CD14-positive monocyte (primary cell): ENCODE data around the gene SLC19A2. TPM values are rescaled to one million over a fixed set of nuclear protein-coding genes. Genes with fewer than 3 reads are reported as not detected.

Experiments
- DNase-seq, 3 donors: peaks; one replicate each; pipeline ENCODE4 v3.0.0-alpha.2; 2011 to 2022
- H2AFZ ChIP-seq: 2 replicates; pipeline ENCODE4 v1.6.0; 2012; ENCODE audit warnings: mild to moderate bottlenecking, low read depth, low read length, inconsistent platforms; ENCODE audit not compliant: insufficient read depth, poor library complexity, severe bottlenecking
- H3K27ac ChIP-seq, 2 donors: 1 replicate in 1 of 2; 2 replicates in 1 of 2; pipeline ENCODE4 v1.5.1; 2012 to 2013; ENCODE audit warnings: low read length in 2 of 2, control low read depth in 1 of 2, inconsistent platforms in 1 of 2, low read depth in 1 of 2, mild to moderate bottlenecking in 1 of 2
- H3K27me3 ChIP-seq, 2 donors: one replicate each; pipeline versions ENCODE4 v1.6.0 to v1.6.1; 2011 to 2013; ENCODE audit warnings: low read length in 2 of 2; ENCODE audit not compliant: control insufficient read depth in 2 of 2, insufficient read depth in 2 of 2
- H3K36me3 ChIP-seq, 2 donors: replicated peaks in 1 of 2; 1 replicate in 1 of 2; 2 replicates in 1 of 2; pipeline versions ENCODE4 v1.5.1 to v1.6.1; 2012 to 2013; ENCODE audit warnings: low read length in 2 of 2, control low read depth in 1 of 2, inconsistent platforms in 1 of 2, mild to moderate bottlenecking in 1 of 2; ENCODE audit not compliant: insufficient read depth in 2 of 2, control insufficient read depth in 1 of 2
- H3K4me1 ChIP-seq, 2 donors: 1 replicate in 1 of 2; 2 replicates in 1 of 2; pipeline versions ENCODE4 v1.5.1 to v1.6.1; 2012 to 2013; ENCODE audit warnings: low read length in 2 of 2, control low read depth in 1 of 2, inconsistent platforms in 1 of 2, mild to moderate bottlenecking in 1 of 2, moderate library complexity in 1 of 2; ENCODE audit not compliant: insufficient read depth in 2 of 2, control insufficient read depth in 1 of 2
- H3K4me2 ChIP-seq: replicated peaks from 2 replicates; pipeline ENCODE3; 2012; ENCODE audit warnings: low read length, moderate library complexity, mild to moderate bottlenecking; ENCODE audit not compliant: poor library complexity, severe bottlenecking; ENCODE audit errors: extremely low read depth
- H3K4me3 ChIP-seq, 3 experiments: fragments of 200-600 bp in 1 of 3; sonication (generic) in 1 of 3; replicated peaks in 1 of 3; 1 replicate in 2 of 3; 2 replicates in 1 of 3; pipeline ENCODE4 v1.5.1; 2011 to 2013; ENCODE audit warnings: low read length in 3 of 3, mild to moderate bottlenecking in 3 of 3, control low read depth in 2 of 3, low read depth in 2 of 3, inconsistent platforms in 1 of 3, moderate library complexity in 1 of 3
- H3K79me2 ChIP-seq: 2 replicates; pipeline ENCODE4 v1.6.0; 2012; ENCODE audit warnings: mild to moderate bottlenecking, control low read depth, inconsistent platforms, low read length, moderate library complexity; ENCODE audit not compliant: insufficient read depth
- H3K9ac ChIP-seq: 2 replicates; pipeline ENCODE4 v1.6.0; 2017; ENCODE audit warnings: low read length, mild to moderate bottlenecking; ENCODE audit not compliant: insufficient read depth, poor library complexity, severe bottlenecking
- H3K9me3 ChIP-seq, 2 donors: replicated peaks in 1 of 2; 1 replicate in 1 of 2; 2 replicates in 1 of 2; pipeline versions ENCODE4 v1.5.1 to v1.6.1; 2012 to 2013; ENCODE audit warnings: low read length in 2 of 2, control low read depth in 1 of 2; ENCODE audit not compliant: control insufficient read depth in 1 of 2, insufficient read depth in 1 of 2
- H4K20me1 ChIP-seq: 2 replicates; pipeline ENCODE4 v1.6.0; 2012; ENCODE audit warnings: mild to moderate bottlenecking, low read length, control low read depth, moderate library complexity; ENCODE audit not compliant: insufficient read depth
- H3K27ac Mint-ChIP-seq, 7 donors: one replicate each; pipeline ENCODE4 v1.8.0; 2020; ENCODE audit warnings: mild to moderate bottlenecking in 7 of 7, mixed read lengths in 7 of 7, moderate library complexity in 6 of 7, inconsistent platforms in 2 of 7
- H3K27me3 Mint-ChIP-seq, 3 donors: one replicate each; pipeline ENCODE4 v1.8.0; 2021 to 2022; ENCODE audit warnings: low read depth in 3 of 3, mild to moderate bottlenecking in 3 of 3, mixed read lengths in 3 of 3, moderate library complexity in 3 of 3, inconsistent platforms in 1 of 3
- H3K36me3 Mint-ChIP-seq, 2 donors: one replicate each; pipeline ENCODE4 v1.8.0; 2020; ENCODE audit warnings: mixed read lengths in 2 of 2, inconsistent platforms in 1 of 2, mild to moderate bottlenecking in 1 of 2
- H3K4me1 Mint-ChIP-seq: one replicate; pipeline ENCODE4 v1.8.0; 2020; ENCODE audit warnings: mild to moderate bottlenecking, mixed read lengths
- H3K4me3 Mint-ChIP-seq, 2 donors: one replicate each; pipeline ENCODE4 v1.8.0; 2020; ENCODE audit warnings: mild to moderate bottlenecking in 2 of 2, mixed read lengths in 2 of 2, moderate library complexity in 1 of 2
- H3K9me3 Mint-ChIP-seq, 7 donors: one replicate each; pipeline ENCODE4 v1.8.0; 2020 to 2022; ENCODE audit warnings: mixed read lengths in 7 of 7, mild to moderate bottlenecking in 6 of 7, moderate library complexity in 6 of 7, inconsistent platforms in 2 of 7
- WGBS: methylation state at CpG from one replicate; pipeline ENCODE4 v1.1.5; 2013; ENCODE audit warnings: missing lambda C conversion rate; ENCODE audit not compliant: insufficient coverage; 5-methylcytosine and 5-hydroxymethylcytosine counted together
- intact Hi-C, 2 donors: fragments of 100-400 bp; cut with micrococcal nuclease; formaldehyde crosslinking; loops; one replicate each; pipeline versions ENCODE4 v1.15.0 to v1.15.1; 2023
- polyA plus RNA-seq, 3 donors: library from polyadenylated mRNA; depleted of rRNA in 1 of 3; unstranded in 2 of 3; stranded (reverse) in 1 of 3; fragments of 300-500 nt in 2 of 3; fragments of >200 nt in 1 of 3; fragmentation: Illumina TruSeq in 2 of 3; gene quantifications; 1 replicate in 2 of 3; 2 replicates in 1 of 3; pipeline ENCODE4 v1.2.3, GENCODE V29; 2012 to 2021
- small RNA-seq: library from RNA; depleted of rRNA; stranded (forward); fragments of <200 nt; gene quantifications from one replicate; pipeline ENCODE3, GENCODE V24; 2012; ENCODE audit warnings: low read depth; ENCODE audit not compliant: insufficient read length
- TF ChIP-seq, protein P1 (sequence below): fragments of 200-600 bp; IDR thresholded peaks from one replicate; pipeline ENCODE4 v1.8.0; 2022; ENCODE audit warnings: antibody characterized with exemption, mild to moderate bottlenecking

SLC19A2 gene
- polyA plus RNA-seq, 3 donors, result 0.52 to 3.2 (median 0.81) TPM

DNA sequence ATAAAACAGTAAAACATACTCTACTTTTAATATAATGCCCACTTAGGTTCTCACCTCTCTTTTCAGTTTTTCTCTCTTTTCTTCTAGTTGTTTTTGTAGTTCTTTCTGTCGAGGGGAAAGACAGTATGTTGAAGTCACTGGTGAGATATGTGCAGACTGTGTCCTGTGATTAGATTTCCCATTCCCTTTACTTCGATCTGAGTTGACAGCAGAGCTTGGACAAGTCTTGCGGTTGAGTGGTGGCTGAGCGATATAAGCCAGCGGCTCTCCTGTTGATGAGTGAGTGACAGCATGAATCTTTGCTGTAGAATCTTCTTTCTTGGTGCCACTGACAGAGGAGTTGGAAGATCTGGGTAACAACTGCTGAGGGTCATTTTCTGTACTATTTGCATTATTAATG, 64.4 kb downstream of the SLC19A2 start:
- Mint-ChIP-seq H3K27ac (no peak overlapping the region), H3K4me3 (no peak overlapping the region), H3K36me3 (no peaks in the 10 kb centered on the region), H3K4me1 (no peaks in the 10 kb centered on the region), H3K27me3 (peaks cover 3 to 7% (median 4%) of the 10 kb centered on the region in 3 donors), H3K9me3 (no peaks in the 10 kb centered on the region)
- Histone ChIP-seq H3K9ac (no peak overlapping the region), H3K27ac (no peak overlapping the region), H3K4me3 (no peak overlapping the region), H2AFZ (no peak overlapping the region), H4K20me1 (no peaks in the 10 kb centered on the region), H3K4me1 (no peaks in the 10 kb centered on the region), H3K4me2 (no peak overlapping the region), H3K9me3 (no peaks in the 10 kb centered on the region), H3K79me2 (no peaks in the 10 kb centered on the region), H3K36me3 (no peaks in the 10 kb centered on the region), H3K27me3 (peaks cover 3 to 10% of the 10 kb centered on the region in 2 donors)
- intact Hi-C loops, result no loop called here
- no peak for DNase-seq
- 100% methylated on average over 3 of the region's 5 CpGs for WGBS
- TF ChIP-seq, protein P1, sequence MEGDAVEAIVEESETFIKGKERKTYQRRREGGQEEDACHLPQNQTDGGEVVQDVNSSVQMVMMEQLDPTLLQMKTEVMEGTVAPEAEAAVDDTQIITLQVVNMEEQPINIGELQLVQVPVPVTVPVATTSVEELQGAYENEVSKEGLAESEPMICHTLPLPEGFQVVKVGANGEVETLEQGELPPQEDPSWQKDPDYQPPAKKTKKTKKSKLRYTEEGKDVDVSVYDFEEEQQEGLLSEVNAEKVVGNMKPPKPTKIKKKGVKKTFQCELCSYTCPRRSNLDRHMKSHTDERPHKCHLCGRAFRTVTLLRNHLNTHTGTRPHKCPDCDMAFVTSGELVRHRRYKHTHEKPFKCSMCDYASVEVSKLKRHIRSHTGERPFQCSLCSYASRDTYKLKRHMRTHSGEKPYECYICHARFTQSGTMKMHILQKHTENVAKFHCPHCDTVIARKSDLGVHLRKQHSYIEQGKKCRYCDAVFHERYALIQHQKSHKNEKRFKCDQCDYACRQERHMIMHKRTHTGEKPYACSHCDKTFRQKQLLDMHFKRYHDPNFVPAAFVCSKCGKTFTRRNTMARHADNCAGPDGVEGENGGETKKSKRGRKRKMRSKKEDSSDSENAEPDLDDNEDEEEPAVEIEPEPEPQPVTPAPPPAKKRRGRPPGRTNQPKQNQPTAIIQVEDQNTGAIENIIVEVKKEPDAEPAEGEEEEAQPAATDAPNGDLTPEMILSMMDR, result no peak

DNA sequence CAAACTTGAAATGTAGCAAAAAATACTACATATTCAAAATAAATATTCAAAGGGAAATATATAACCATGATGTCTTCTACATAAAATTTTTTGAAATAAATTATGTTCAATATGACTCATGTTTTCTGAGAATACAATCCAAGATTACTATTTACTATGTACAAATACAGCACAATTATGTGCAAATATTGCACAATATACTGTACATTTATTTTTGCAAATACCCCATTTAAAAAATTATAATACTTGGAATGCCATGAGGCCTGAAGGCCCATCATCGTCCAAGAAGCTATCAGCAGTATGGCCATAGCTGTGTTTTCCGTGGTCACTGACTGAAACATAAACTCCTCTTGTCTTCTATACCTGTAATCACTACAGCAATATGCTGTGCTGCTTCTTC, 70.8 kb downstream of the SLC19A2 start:
- Histone ChIP-seq H3K4me2 (no peak overlapping the region), H3K79me2 (no peaks in the 10 kb centered on the region), H3K27ac (no peak overlapping the region), H3K4me3 (no peak overlapping the region), H3K9me3 (no peaks in the 10 kb centered on the region), H2AFZ (no peak overlapping the region), H4K20me1 (no peaks in the 10 kb centered on the region), H3K36me3 (no peaks in the 10 kb centered on the region), H3K4me1 (no peaks in the 10 kb centered on the region), H3K27me3 (no peaks in the 10 kb centered on the region), H3K9ac (no peak overlapping the region)
- no peaks in the 10 kb centered on the region for H3K4me1 Mint-ChIP-seq
- no peak overlapping the region for H3K27ac Mint-ChIP-seq
- 95% methylated on average over 2 of the region's 2 CpGs for WGBS
- H3K4me3 Mint-ChIP-seq, result no peak overlapping the region
- TF ChIP-seq, protein P1, result no peak
- H3K27me3 Mint-ChIP-seq, result no peaks in the 10 kb centered on the region
- H3K9me3 Mint-ChIP-seq, result peaks cover under 1 to 17% (median 3%) of the 10 kb centered on the region in 7 donors
- no peak for DNase-seq
- no peaks in the 10 kb centered on the region for H3K36me3 Mint-ChIP-seq
- intact Hi-C loops, result no loop called here

Small RNA genes lying within 50 kb of the gene (small RNA-seq; reads per million reads assigned to genes)
- not detected for gene AL021068.2

Other genes with a start within 250 kb of the SLC19A2 start
- gene NME7, start 118.1 kb downstream of the SLC19A2 start, polyA plus RNA-seq, result 1 to 10 TPM; 3.5 to 8.0 (median 6.0) TPM
- gene BLZF1, start 117.7 kb downstream of the SLC19A2 start, polyA plus RNA-seq, result 1 to 10 TPM; 4.8 to 7.9 (median 5.5) TPM
- gene CCDC181, start 58.5 kb downstream of the SLC19A2 start, polyA plus RNA-seq, result not detected
- gene F5, start 100.5 kb upstream of the SLC19A2 start, polyA plus RNA-seq, result 10 to 100 TPM in 1 of 3 donors, 1 to 10 TPM in 2; 6.5 to 14.5 (median 7.1) TPM
- gene SELP, start 144.2 kb upstream of the SLC19A2 start, polyA plus RNA-seq, result 1 to 10 TPM in 1 of 3 donors, under 1 TPM in 2; 0.84 to 1.4 (median 0.85) TPM
- 1,000 to 10,000 TPM in 2 of 3 donors, 100 to 1,000 TPM in 1; 153 to 1,885 (median 1,118) TPM for gene SELL, start 225.7 kb upstream of the SLC19A2 start, polyA plus RNA-seq
- gene SELE, start 248.1 kb upstream of the SLC19A2 start, polyA plus RNA-seq, result not detected